ENCODE measurements around the gene C1QC.

The C1QC gene

GRCh38 chr1:22611530-22611947 lies 31.9 kb upstream of the C1QC start:
- peak; percentile 24 for DNase-seq
- Mint-ChIP-seq H3K4me3 (no peak overlapping the region), H3K9me3 (no peaks in the 10 kb centered on the region), H3K36me3 (ENCODE audit: low read depth) (no peaks in the 10 kb centered on the region), H3K4me1 (no peaks in the 10 kb centered on the region), H3K27me3 (peaks cover 33% of the 10 kb centered on the region), H3K27ac (no peak overlapping the region)
- ATAC-seq = no peak

- Mint-ChIP-seq H3K9me3 (no peaks in the 10 kb centered on the region), H3K36me3 (ENCODE audit: low read depth) (no peaks in the 10 kb centered on the region), H3K27ac (no peak overlapping the region), H3K4me3 (no peak overlapping the region), H3K4me1 (no peaks in the 10 kb centered on the region), H3K27me3 (peaks cover 35% of the 10 kb centered on the region)
- no peak for ATAC-seq
- no peak for DNase-seq
Observed at GRCh38 chr1:22612671-22613571, 30.5 kb upstream of the C1QC start.

- Mint-ChIP-seq H3K27me3 (peaks cover 30% of the 10 kb centered on the region), H3K4me3 (no peak overlapping the region), H3K9me3 (no peaks in the 10 kb centered on the region), H3K36me3 (ENCODE audit: low read depth) (no peaks in the 10 kb centered on the region), H3K4me1 (no peaks in the 10 kb centered on the region), H3K27ac (no peak overlapping the region)
- ATAC-seq (no peak), DNase-seq (no peak)
Observed at GRCh38 chr1:22613572-22613918, 29.9 kb upstream of the C1QC start.

GRCh38 chr1:22613951-22614350 lies 29.5 kb upstream of the C1QC start:
- no peak overlapping the region for H3K27ac Mint-ChIP-seq
- ATAC-seq = no peak
- no peaks in the 10 kb centered on the region for H3K4me1 Mint-ChIP-seq

DNA sequence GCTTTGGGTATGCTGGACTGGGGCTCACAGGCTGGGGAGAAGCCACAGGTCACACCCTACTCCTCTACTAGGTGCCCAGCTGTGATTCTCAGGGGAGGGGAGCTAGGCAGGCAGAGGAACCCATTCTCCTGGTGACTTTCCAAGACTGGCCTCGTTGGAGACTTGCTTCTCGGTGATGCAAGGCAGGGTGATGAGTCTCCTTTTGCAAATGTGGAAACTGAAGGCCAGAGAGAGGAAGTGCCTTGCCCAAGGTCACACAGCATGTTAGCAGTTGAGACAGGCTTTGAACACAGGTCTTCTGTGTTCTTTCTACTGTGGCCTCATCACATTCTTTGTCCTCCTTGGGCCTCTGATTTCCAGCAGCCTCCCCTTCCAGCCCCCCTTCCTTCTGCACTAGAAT lies 27.5 kb upstream of the C1QC start:
- Mint-ChIP-seq H3K9me3 (no peaks in the 10 kb centered on the region), H3K27me3 (peaks cover 29% of the 10 kb centered on the region), H3K27ac (no peak overlapping the region)

More at GRCh38 chr1:22613951-22614350, 29.5 kb upstream of the C1QC start:
- H3K9me3 Mint-ChIP-seq = no peaks in the 10 kb centered on the region
- DNase-seq = no peak
- peaks cover 28% of the 10 kb centered on the region for H3K27me3 Mint-ChIP-seq
- H3K4me3 Mint-ChIP-seq = no peak overlapping the region
- H3K36me3 Mint-ChIP-seq (ENCODE audit: low read depth) = no peaks in the 10 kb centered on the region

GRCh38 chr1:22616571-22616970 lies 26.9 kb upstream of the C1QC start:
- DNase-seq (no peak), ATAC-seq (no peak)
- no peaks in the 10 kb centered on the region for H3K4me1 Mint-ChIP-seq
- H3K27ac Mint-ChIP-seq = no peak overlapping the region
- peaks cover 26% of the 10 kb centered on the region for H3K27me3 Mint-ChIP-seq
- no peaks in the 10 kb centered on the region for H3K36me3 Mint-ChIP-seq (ENCODE audit: low read depth)
- H3K9me3 Mint-ChIP-seq = no peaks in the 10 kb centered on the region
- no peak overlapping the region for H3K4me3 Mint-ChIP-seq

More for the DNA sequence above, 27.5 kb upstream of the C1QC start:
- DNase-seq = no peak
- Mint-ChIP-seq H3K4me1 (no peaks in the 10 kb centered on the region), H3K4me3 (no peak overlapping the region), H3K36me3 (ENCODE audit: low read depth) (no peaks in the 10 kb centered on the region)
- no peak for ATAC-seq

DNA sequence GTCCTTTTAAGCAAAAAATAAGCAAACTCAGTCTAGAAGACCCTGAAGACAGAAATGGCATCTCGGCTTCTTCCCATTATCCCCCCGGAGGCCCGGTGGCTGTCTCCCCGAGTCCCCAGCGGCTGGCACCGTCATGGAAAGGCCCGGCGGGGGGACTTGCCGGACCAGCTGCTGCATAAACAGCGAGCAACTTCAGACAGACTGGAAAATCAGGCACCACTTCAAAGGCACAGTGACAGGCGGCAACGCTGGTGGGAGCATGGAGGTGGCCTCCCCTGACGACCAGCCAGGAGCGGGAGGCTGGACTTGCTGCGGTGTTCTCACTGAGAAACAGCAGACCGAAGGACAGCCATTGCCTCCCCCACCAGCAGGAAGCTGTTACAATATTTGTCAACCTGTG lies 25.4 kb upstream of the C1QC start:
- peaks cover 26% of the 10 kb centered on the region for H3K27me3 Mint-ChIP-seq
- ATAC-seq (no peak), DNase-seq (no peak)
- no peak overlapping the region for H3K4me3 Mint-ChIP-seq
- no peaks in the 10 kb centered on the region for H3K9me3 Mint-ChIP-seq
- no peaks in the 10 kb centered on the region for H3K36me3 Mint-ChIP-seq (ENCODE audit: low read depth)
- no peak overlapping the region for H3K27ac Mint-ChIP-seq
- no peaks in the 10 kb centered on the region for H3K4me1 Mint-ChIP-seq

- ATAC-seq (no peak), DNase-seq (no peak)
- Mint-ChIP-seq H3K36me3 (ENCODE audit: low read depth) (no peaks in the 10 kb centered on the region), H3K9me3 (no peaks in the 10 kb centered on the region), H3K4me3 (no peak overlapping the region), H3K27ac (no peak overlapping the region), H3K27me3 (peaks cover 25% of the 10 kb centered on the region), H3K4me1 (no peaks in the 10 kb centered on the region)
Observed at GRCh38 chr1:22619252-22619651, 24.2 kb upstream of the C1QC start.

GRCh38 chr1:22619798-22620197 lies 23.6 kb upstream of the C1QC start:
- ATAC-seq (no peak), DNase-seq (no peak)
- Mint-ChIP-seq H3K27me3 (peaks cover 26% of the 10 kb centered on the region), H3K36me3 (ENCODE audit: low read depth) (no peaks in the 10 kb centered on the region), H3K4me3 (no peak overlapping the region), H3K9me3 (no peaks in the 10 kb centered on the region), H3K27ac (no peak overlapping the region), H3K4me1 (no peaks in the 10 kb centered on the region)

DNA sequence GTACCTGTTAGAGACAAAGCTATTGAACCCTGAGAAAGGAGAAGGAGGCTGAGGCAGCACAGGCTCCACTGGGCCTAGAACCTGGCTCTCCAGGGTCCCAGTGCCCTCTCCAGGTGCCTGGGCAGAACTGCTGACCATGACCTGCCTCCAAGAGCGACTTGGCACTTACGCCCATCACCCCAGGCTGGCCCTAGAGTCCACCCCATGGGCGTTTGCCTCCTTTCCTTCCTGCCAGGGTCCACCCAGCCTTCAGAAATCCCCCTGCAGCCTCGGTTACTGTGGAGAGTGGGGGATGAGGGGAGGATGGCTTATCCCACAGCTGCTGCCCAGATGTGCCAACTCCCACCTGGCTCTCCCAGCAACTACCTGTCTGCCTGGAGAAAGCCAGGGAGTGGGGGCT lies 21.7 kb upstream of the C1QC start:
- DNase-seq (no peak), ATAC-seq (no peak)
- H3K4me1 Mint-ChIP-seq = no peaks in the 10 kb centered on the region
- no peak overlapping the region for H3K4me3 Mint-ChIP-seq
- H3K9me3 Mint-ChIP-seq = no peaks in the 10 kb centered on the region
- H3K36me3 Mint-ChIP-seq (ENCODE audit: low read depth) = no peaks in the 10 kb centered on the region
- peaks cover 29% of the 10 kb centered on the region for H3K27me3 Mint-ChIP-seq
- no peak overlapping the region for H3K27ac Mint-ChIP-seq

DNA sequence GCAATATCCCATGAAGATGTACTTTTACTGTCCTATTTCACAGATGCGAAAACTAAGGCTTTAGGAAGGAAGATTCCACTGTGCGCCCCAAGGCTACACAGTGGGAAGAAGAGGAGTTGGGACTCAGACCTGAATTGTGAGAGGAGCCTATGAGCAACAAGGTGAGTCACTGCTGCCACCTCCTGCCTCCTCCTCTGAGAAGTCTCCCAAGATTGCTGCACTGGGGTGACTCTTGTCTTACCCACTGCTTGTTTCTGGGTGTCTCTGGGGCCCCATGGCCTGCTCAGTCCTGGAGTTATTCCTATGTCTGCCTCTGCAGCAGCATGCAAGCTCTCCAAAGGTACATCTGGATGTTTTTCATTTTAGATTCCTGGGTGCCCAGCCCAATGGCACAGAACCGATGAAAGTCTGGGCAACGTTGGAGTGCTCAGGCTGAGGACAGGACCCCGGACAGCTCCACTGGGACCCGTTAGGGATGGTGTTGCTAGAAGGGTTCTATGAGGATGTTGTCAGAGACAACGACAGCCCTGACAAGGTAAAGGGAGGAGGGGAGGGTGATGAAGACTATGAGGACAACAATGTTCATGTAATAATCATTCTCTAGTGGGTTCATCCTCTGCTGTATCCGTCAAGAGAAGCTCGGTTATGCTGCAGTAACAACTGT lies 18.0 kb upstream of the C1QC start:
- no peak overlapping the region for H3K4me3 Mint-ChIP-seq
- no peak for DNase-seq
- no peaks in the 10 kb centered on the region for H3K9me3 Mint-ChIP-seq
- no peaks in the 10 kb centered on the region for H3K36me3 Mint-ChIP-seq (ENCODE audit: low read depth)
- H3K27me3 Mint-ChIP-seq = peaks cover 29% of the 10 kb centered on the region
- no peaks in the 10 kb centered on the region for H3K4me1 Mint-ChIP-seq
- H3K27ac Mint-ChIP-seq = no peak overlapping the region
- no peak for ATAC-seq

DNA sequence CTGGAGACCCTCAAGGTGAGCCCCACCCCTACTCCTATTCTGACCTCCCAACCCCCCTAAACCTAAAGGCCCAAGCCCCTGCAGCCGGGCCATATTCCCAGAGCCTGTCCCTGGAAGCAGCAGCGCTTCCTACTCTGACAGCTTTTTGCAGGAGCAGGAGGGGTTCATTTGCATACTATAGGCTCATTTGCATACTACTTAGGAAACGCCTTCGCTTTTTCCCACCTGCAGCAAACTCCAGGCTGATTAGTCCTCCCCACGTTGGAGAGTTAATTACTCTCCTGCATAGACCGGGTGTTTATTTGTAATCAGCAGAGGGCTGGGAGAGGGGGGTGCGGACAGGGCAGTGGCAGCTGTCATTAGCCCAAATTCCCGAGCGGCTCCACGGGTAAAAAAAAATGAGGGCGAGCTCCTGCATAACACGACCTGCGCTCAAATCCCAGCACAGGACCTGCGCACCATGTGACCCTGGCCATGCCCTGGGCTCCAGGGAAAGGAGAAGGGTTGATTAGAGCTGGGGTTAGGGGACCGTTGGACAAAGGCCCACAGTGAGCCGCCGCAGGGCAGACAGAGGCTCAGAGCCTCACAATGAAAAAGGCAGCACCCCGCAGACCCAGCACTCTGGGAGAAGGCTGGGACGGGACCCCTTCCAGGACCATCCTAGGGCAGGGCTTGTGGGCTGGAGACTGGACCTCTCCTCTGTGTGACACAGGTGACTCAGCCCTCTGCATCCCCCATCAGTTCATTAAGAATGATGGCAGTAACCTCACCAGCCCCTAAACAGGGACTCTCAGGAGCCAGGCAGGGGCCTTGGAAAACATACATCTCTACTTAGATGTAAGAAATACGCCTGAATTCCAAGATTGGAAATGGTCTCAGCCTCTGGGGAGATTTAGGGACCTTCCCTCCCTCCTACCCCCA lies 16.9 kb upstream of the C1QC start:
- no peaks in the 10 kb centered on the region for H3K9me3 Mint-ChIP-seq
- DNase-seq (no peak), ATAC-seq (no peak)
- H3K27me3 Mint-ChIP-seq = peaks cover 35% of the 10 kb centered on the region
- H3K4me1 Mint-ChIP-seq = no peaks in the 10 kb centered on the region
- no peaks in the 10 kb centered on the region for H3K36me3 Mint-ChIP-seq (ENCODE audit: low read depth)
- no peak overlapping the region for H3K27ac Mint-ChIP-seq
- no peak overlapping the region for H3K4me3 Mint-ChIP-seq

DNA sequence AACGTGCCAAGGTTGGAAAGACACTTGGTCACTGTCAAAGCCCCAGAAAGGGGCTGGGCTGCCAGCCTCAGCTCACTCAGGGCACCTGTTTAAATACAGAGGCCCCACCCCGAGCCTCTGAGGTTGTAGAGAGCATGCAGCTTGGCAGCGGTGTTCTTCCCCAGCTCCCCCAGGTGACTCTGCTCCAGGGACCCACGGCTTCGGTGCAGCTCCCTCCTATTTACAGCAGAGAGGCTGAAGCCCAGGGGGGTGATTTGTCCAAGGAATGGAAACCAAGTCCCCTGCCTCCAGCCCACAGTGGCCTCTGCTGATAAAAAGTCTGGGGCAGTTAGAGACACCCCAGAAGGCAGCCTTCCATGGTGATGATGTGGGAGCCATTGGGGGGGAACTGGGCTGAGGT lies 16.1 kb upstream of the C1QC start:
- Mint-ChIP-seq H3K9me3 (no peaks in the 10 kb centered on the region), H3K27ac (no peak overlapping the region), H3K4me3 (no peak overlapping the region), H3K36me3 (ENCODE audit: low read depth) (no peaks in the 10 kb centered on the region), H3K27me3 (peaks cover 41% of the 10 kb centered on the region), H3K4me1 (no peaks in the 10 kb centered on the region)
- DNase-seq (no peak), ATAC-seq (no peak)

- ATAC-seq = no peak
- Mint-ChIP-seq H3K27me3 (peaks cover 39% of the 10 kb centered on the region), H3K36me3 (ENCODE audit: low read depth) (no peaks in the 10 kb centered on the region)
Observed at GRCh38 chr1:22628698-22629444, 14.6 kb upstream of the C1QC start.

More at GRCh38 chr1:22628698-22629444, 14.6 kb upstream of the C1QC start:
- no peak overlapping the region for H3K27ac Mint-ChIP-seq
- DNase-seq = no peak
- H3K9me3 Mint-ChIP-seq = no peaks in the 10 kb centered on the region
- no peak overlapping the region for H3K4me3 Mint-ChIP-seq
- H3K4me1 Mint-ChIP-seq = no peaks in the 10 kb centered on the region

Measured in activated naive CD8-positive, alpha-beta T cell treated with anti-CD3 and anti-CD28 coated beads, Interleukin-2, amount 50 U/mL, for 24 hours (primary cell).